HG03066 (cell line): ENCODE measurements around the gene PRMT7.
A peak's percentile ranks its signal among the peaks of the same experiment; 100 is the strongest.

Experiments
- ATAC-seq: cut with Tn5 transposase; IDR thresholded peaks from one replicate; pipeline ENCODE4 v1.9.1; 2021; ENCODE audit warnings: low read depth; ENCODE audit not compliant: unreplicated experiment

The PRMT7 gene

GRCh38 chr16:68360956-68361355 is 50.1 kb downstream of the PRMT7 start:
- ATAC-seq = no peak

GRCh38 chr16:68361485-68361884 is 50.7 kb downstream of the PRMT7 start:
- ATAC-seq = no peak

- no peak for ATAC-seq
These were observed 51.6 kb downstream of the PRMT7 start for GRCh38 chr16:68362262-68362913.

GRCh38 chr16:68362947-68363657 is 52.3 kb downstream of the PRMT7 start:
- ATAC-seq = no peak

- no peak for ATAC-seq
These were observed 53.1 kb downstream of the PRMT7 start for GRCh38 chr16:68363658-68364521.

- no peak for ATAC-seq
These were observed 53.8 kb downstream of the PRMT7 start for GRCh38 chr16:68364561-68364998.

GRCh38 chr16:68365167-68365817 is 54.5 kb downstream of the PRMT7 start:
- no peak for ATAC-seq

- no peak for ATAC-seq
These were observed 55.2 kb downstream of the PRMT7 start for GRCh38 chr16:68366062-68366461.

GRCh38 chr16:68367030-68367429 is 56.2 kb downstream of the PRMT7 start:
- ATAC-seq = no peak

- no peak for ATAC-seq
These were observed 56.6 kb downstream of the PRMT7 start for GRCh38 chr16:68367440-68367839.

- ATAC-seq = no peak
These were observed 57.1 kb downstream of the PRMT7 start for GRCh38 chr16:68367891-68368290.

GRCh38 chr16:68368301-68368888 is 57.6 kb downstream of the PRMT7 start:
- ATAC-seq = no peak

- ATAC-seq = no peak
These were observed 58.3 kb downstream of the PRMT7 start for GRCh38 chr16:68369168-68369567.

- ATAC-seq = peak; percentile 69
These were observed 59.1 kb downstream of the PRMT7 start for GRCh38 chr16:68369697-68370580.

GRCh38 chr16:68370581-68371275 is 59.9 kb downstream of the PRMT7 start:
- ATAC-seq = no peak

GRCh38 chr16:68371276-68371651 is 60.4 kb downstream of the PRMT7 start:
- ATAC-seq = no peak

- no peak for ATAC-seq
These were observed 61.0 kb downstream of the PRMT7 start for GRCh38 chr16:68371706-68372380.

GRCh38 chr16:68372381-68372720 is 61.5 kb downstream of the PRMT7 start:
- no peak for ATAC-seq
